ENCODE results near the gene RAI1.

RAI1 gene

DNA sequence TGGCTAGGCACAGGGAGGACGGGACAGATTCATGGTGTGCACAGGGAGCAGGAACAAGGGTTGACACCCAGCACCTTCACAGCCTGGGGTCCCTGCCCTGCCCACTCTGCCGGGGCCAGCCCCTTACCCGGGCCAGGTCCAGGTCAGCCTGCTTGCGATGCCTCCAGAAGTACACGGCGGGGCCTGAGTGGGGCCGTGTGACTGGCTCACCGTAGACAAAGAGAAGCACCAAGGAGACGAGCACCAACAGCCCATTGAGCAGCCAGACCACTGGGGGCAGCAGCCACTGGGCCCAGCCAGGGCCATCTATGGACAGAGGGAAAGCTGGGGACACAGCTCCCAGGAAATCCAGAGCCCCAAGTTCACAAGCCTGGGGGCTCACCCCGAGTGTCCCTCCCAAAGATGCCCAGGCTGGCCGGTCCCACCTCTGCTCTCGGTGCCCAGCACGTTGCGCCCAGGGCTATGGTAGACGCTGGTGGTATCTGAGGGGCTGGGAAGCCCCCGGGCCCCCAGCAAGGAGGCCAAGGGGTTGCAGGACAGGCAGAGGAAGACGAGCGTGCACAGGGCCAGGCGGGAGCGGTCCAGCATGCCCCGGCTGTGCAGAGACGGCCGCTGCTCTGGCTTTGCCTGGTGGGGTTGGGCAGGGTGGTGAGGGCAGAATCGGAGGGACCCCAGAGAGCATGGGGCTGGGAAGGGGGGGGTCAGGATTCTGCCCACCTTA, 135.7 kb downstream of the RAI1 start:
- Mint-ChIP-seq H3K4me3 (no peak overlapping the region), H3K36me3 (ENCODE audit: low read depth) (peaks cover 96% of the 10 kb centered on the region)
- intact Hi-C loops (cut with micrococcal nuclease) = no loop called here

DNA sequence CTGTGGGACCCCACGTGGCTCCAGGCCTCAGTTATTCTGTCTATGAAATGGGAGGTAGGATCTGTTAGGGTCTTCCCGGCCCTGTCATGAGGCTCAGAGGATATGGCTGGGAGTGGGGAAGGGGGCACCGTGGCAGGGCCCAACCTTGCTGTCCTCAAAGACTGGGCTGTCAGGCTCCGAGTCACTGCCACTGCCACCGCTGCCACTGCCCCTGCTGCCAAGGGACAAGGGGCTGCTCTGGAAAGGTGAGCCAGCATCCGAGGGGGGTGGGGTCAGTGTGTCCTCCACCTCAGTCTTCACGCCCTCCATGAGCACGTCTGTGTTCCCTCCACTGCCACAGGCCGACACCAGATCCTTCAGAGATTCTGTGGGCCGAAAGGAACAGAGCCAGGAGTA, 136.3 kb downstream of the RAI1 start:
- Mint-ChIP-seq H3K4me3 (no peak overlapping the region), H3K4me1 (ENCODE audit: low read depth) (peaks cover 58% of the 10 kb centered on the region), H3K27ac (no peak overlapping the region), H3K36me3 (ENCODE audit: low read depth) (peaks cover 96% of the 10 kb centered on the region), H3K27me3 (no peaks in the 10 kb centered on the region), H3K9me3 (no peaks in the 10 kb centered on the region)
- intact Hi-C loops (cut with micrococcal nuclease) = no loop called here

More for the DNA sequence above, 135.7 kb downstream of the RAI1 start:
- H3K4me1 Mint-ChIP-seq (ENCODE audit: low read depth) = peaks cover 52% of the 10 kb centered on the region
- H3K27ac Mint-ChIP-seq = no peak overlapping the region
- no peaks in the 10 kb centered on the region for H3K27me3 Mint-ChIP-seq
- no peaks in the 10 kb centered on the region for H3K9me3 Mint-ChIP-seq

DNA sequence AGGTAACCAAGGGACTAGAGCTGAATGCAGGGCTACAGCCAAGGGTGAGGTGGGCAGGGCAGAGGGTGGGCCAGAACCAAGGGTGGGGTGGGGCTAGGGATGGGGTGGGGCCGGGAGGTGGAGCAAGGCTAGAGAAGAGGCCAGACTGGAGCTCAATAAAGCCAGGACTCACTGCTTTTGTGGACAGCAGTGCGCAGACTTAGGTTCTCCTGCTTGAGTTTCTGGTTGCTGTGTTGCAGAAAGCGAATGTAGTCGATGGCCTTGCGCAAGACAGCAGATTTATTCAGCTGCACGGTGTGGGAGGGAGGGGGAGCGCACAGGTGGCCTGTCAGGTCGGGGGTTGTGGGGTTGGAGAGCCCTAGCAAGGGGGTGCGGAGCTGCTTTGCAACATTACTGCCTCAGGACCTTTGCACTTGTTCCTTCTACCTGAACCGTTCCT, 136.8 kb downstream of the RAI1 start:
- H3K4me1 Mint-ChIP-seq (ENCODE audit: low read depth) = peaks cover 63% of the 10 kb centered on the region
- H3K27me3 Mint-ChIP-seq = no peaks in the 10 kb centered on the region
- intact Hi-C loops (cut with micrococcal nuclease) = no loop called here
- H3K4me3 Mint-ChIP-seq = no peak overlapping the region
- peaks cover 94% of the 10 kb centered on the region for H3K36me3 Mint-ChIP-seq (ENCODE audit: low read depth)
- no peaks in the 10 kb centered on the region for H3K9me3 Mint-ChIP-seq
- H3K27ac Mint-ChIP-seq = peak overlapping the region; percentile 47

DNA sequence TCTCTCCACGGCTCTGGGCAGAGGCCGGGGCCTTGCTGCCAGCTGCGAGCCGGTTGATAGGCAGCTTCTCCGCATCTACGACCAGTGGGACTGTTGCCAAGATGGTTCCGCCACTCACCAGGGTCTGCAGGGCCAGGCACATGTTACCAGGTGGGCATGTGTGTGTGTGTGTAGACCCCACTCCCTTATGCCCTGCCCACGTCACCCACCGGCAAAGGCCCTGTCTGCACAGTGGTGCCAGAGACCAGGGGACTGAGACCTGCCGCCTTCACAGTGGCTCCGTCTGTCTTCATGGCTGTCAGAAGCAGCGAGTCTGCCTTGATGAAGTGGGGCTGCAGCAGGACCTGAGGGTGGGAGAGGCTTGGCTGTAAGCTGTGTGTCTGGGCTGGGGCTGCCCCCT, 137.9 kb downstream of the RAI1 start:
- Mint-ChIP-seq H3K4me3 (no peak overlapping the region), H3K27ac (no peak overlapping the region), H3K9me3 (no peaks in the 10 kb centered on the region), H3K27me3 (no peaks in the 10 kb centered on the region), H3K36me3 (ENCODE audit: low read depth) (peaks cover 84% of the 10 kb centered on the region), H3K4me1 (ENCODE audit: low read depth) (peaks cover 67% of the 10 kb centered on the region)
- intact Hi-C loops (cut with micrococcal nuclease) = no loop called here

DNA sequence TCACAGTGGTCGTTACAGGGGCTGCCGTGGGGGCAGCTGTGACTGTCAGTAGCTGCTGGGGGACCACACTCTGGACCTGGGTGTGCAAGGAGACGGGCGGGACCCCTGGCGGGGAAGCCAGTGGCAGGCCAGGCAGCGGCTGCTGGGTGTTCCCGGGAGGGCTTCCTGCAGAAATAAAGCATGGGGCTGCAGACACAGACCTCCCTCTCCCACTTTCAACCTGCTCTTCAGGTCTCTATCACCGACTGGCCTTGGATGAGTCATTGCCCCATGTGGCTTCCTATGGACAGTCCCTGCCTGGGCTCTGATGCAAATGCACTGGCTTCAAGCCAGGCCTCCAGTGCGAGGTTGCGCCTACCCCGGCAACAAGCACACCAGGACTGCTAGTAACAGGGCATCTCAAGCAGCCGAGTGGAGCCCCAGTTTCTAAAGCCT, 138.3 kb downstream of the RAI1 start:
- Mint-ChIP-seq H3K36me3 (ENCODE audit: low read depth) (peaks cover 79% of the 10 kb centered on the region), H3K4me3 (no peak overlapping the region), H3K9me3 (no peaks in the 10 kb centered on the region), H3K27ac (no peak overlapping the region), H3K27me3 (no peaks in the 10 kb centered on the region), H3K4me1 (ENCODE audit: low read depth) (peaks cover 72% of the 10 kb centered on the region)
- intact Hi-C loops (cut with micrococcal nuclease) = no loop called here

DNA sequence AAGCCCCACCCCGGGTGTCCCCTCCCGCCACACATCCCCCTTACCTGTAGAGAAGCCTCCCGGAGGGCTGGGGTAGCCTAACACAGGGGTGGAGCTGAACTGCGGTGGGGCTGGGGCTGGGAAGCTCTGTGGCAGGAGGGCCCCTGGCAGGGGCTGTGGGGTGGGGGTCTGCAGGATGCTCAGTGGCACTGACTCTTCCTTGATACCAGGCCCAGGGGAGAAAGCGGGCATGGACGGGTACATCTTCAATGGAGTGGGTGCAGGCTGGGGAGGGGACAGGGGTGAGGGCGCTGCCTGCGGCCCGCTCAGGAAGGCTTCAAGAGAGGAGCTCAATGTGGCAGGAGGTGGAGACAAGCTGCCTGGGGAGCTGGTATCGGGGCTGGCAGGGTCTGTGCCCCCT, 138.8 kb downstream of the RAI1 start:
- Mint-ChIP-seq H3K4me1 (ENCODE audit: low read depth) (peaks cover 76% of the 10 kb centered on the region), H3K4me3 (no peak overlapping the region), H3K27me3 (no peaks in the 10 kb centered on the region), H3K9me3 (no peaks in the 10 kb centered on the region), H3K36me3 (ENCODE audit: low read depth) (peaks cover 74% of the 10 kb centered on the region), H3K27ac (no peak overlapping the region)
- intact Hi-C loops (cut with micrococcal nuclease) = loop anchor here (10.0 kb wide), 2 partner anchors 135 to 215 kb away; partner anchors contain the start of genes ATPAF2, GID4 and RAI1

DNA sequence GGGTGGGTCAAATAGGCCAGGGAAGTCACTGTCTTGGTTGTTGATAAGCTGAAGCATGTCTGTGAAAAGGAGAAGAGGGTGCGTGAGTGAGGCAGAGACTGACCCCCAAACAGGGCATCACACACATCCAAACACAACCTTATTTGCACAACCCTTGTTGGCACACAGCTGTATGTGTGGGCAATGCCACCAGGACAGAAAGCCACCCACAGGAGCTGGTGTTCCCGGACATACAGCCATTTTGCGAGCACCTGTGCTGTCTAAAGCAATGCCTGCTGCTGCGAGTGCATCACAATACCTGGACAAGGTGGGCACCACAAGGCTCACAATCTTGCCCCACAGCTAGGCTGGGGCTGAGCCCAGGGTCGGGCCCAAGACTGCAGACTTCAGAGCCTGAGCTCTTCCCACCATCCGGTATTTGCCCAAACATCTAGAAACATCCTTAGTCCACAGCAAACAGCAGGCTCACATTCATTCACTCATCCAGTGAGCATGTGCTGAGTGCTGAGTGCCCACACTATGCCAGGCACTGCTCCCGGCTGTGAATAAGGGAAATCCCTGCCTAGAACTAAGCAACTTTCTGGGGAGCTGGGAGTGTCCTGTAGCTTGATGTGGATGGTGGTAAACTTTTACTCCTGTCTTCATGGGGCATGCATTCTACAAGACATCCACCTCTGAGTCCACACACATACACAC, 139.4 kb downstream of the RAI1 start:
- Mint-ChIP-seq H3K9me3 (no peaks in the 10 kb centered on the region), H3K4me3 (no peak overlapping the region), H3K27me3 (no peaks in the 10 kb centered on the region), H3K4me1 (ENCODE audit: low read depth) (peaks cover 80% of the 10 kb centered on the region), H3K27ac (no peak overlapping the region), H3K36me3 (ENCODE audit: low read depth) (peaks cover 69% of the 10 kb centered on the region)
- intact Hi-C loops (cut with micrococcal nuclease) = loop anchor here (10.0 kb wide), 2 partner anchors 136 to 214 kb away; partner anchors contain the start of genes ATPAF2, GID4 and RAI1

DNA sequence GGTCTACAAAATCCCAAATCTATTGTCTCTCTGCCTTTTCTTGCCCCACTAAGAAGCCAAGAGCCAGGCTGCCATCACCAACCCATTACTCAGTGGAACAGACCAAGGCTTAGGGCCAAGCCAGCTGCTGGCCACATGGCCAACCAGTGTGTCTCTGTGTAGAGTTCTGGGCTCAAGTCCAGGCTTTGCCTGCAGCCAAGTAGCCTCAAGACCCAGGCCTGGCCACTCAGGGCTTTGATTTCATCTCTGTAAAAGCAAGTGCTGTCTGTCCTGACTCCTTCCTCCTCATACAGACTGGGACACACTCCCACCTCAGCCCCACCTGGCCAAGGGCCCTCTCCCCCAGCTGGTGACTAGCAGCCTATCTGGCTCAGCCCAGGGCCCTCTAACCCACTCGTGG, 140.9 kb downstream of the RAI1 start:
- Mint-ChIP-seq H3K27me3 (no peaks in the 10 kb centered on the region), H3K36me3 (ENCODE audit: low read depth) (peaks cover 68% of the 10 kb centered on the region), H3K9me3 (no peaks in the 10 kb centered on the region), H3K27ac (peak overlapping the region; percentile 41), H3K4me3 (peak overlapping the region; percentile 60), H3K4me1 (ENCODE audit: low read depth) (peaks cover 84% of the 10 kb centered on the region)
- intact Hi-C loops (cut with micrococcal nuclease) = loop anchor here (10.0 kb wide), 2 partner anchors 137 to 213 kb away; partner anchors contain the start of genes ATPAF2, GID4 and RAI1

DNA sequence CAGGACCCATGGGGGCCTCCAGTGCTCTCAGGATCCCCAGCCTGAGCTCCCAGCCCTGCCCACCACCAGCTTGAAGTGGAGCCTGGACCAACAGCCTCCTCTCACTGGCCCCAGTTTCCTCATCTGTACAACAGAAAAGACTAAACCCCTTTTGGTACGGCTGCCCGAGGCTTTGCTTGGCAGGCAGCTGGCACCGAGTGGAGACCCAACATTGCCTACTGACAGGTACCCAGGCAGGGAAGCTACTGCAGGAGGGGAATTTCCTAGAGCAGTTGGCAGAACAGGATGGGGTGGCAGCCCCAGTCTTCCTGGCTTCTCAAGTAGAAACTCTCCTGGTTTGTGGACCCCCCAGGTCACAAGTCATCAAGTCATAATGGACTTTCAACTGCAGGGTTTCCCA, 141.4 kb downstream of the RAI1 start:
- no peaks in the 10 kb centered on the region for H3K9me3 Mint-ChIP-seq
- intact Hi-C loops (cut with micrococcal nuclease) = loop anchor here (10.0 kb wide), 2 partner anchors 138 to 212 kb away; partner anchors contain the start of genes ATPAF2, GID4 and RAI1
- H3K27me3 Mint-ChIP-seq = no peaks in the 10 kb centered on the region
- H3K27ac Mint-ChIP-seq = peak overlapping the region; percentile 41
- H3K36me3 Mint-ChIP-seq (ENCODE audit: low read depth) = peaks cover 68% of the 10 kb centered on the region
- peaks cover 87% of the 10 kb centered on the region for H3K4me1 Mint-ChIP-seq (ENCODE audit: low read depth)
- peak overlapping the region; percentile 60 for H3K4me3 Mint-ChIP-seq

DNA sequence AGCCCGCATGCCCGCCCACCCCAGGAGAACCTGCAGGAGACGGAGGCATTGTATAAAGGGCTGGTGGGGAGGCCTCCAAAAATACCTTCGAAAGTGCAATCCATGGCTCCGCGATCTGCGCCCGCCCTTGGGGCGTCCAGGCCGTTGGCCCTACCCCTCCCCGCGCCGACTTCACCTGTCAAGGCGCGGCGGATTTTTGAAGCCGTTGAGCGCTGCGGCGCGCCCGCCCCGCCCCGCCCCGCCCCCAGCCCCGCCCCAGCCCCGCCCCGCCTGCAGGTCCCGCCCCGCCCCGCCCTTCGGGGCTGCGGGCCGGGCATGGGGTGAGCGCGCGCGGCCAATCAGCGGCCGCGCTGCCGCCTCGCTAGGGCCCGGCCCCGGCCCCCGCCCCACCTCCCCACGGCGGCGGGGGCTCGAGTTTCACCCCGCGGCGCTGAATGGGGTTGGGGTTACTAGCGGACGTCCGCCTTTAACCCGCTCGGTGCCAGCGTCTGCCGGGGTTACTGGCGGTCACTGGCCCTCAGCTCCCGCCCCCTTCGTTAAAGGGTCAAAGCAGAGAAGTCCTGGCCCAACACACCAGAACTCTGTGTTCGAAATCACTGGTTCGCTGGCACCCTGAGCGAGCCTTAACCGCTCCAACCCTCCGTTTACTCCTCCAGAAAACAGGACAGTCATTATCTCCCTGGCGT, 142.3 kb downstream of the RAI1 start:
- intact Hi-C loops (cut with micrococcal nuclease) = loop anchor here (2.0 to 10.0 kb wide), 3 partner anchors 17 to 211 kb away; partner anchors contain the start of genes ATPAF2, GID4 and RAI1
- peak overlapping the region; percentile 74 for H3K27ac Mint-ChIP-seq
- H3K4me3 Mint-ChIP-seq = peak overlapping the region; percentile 67
- no peaks in the 10 kb centered on the region for H3K9me3 Mint-ChIP-seq
- H3K27me3 Mint-ChIP-seq = no peaks in the 10 kb centered on the region
- H3K36me3 Mint-ChIP-seq (ENCODE audit: low read depth) = peaks cover 68% of the 10 kb centered on the region
- peaks cover 91% of the 10 kb centered on the region for H3K4me1 Mint-ChIP-seq (ENCODE audit: low read depth)

DNA sequence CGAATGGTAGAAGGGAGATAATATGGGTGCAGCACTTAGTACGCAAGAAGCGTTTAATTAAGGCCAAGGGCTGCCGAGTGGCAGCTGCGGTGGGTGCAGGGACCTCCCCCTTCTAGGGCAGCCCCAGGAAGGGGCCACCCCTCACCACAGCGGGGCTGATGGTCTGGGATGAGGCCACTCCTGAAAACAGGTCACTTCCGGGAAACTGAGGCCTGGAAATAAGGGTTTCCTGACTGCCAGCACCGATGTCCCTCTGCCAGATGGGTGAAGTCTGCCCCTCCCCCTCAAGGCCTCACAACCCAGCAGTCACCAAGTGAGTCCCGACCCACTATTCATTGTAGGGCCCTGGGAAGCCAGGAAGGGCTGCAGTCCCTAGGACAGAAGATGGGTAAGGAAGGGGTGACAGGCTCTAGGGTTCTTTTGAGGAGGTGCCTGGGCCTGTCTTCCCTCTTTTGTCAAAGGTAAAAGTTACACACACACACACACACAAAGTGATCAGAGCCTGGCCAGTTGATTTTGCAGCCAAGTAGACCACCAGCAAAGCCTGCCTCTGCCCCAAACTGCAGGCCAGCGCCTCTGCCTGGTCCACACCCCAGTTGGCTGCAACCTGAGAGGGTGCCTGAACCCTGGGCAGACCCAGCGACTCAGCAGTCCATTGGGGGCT, 143.0 kb downstream of the RAI1 start:
- peaks cover 88% of the 10 kb centered on the region for H3K4me1 Mint-ChIP-seq (ENCODE audit: low read depth)
- H3K9me3 Mint-ChIP-seq = no peaks in the 10 kb centered on the region
- peak overlapping the region; percentile 67 for H3K4me3 Mint-ChIP-seq
- intact Hi-C loops (cut with micrococcal nuclease) = loop anchor here (2.0 to 10.0 kb wide), 3 partner anchors 17 to 211 kb away; partner anchors contain the start of genes ATPAF2, GID4 and RAI1
- H3K27ac Mint-ChIP-seq = peak overlapping the region; percentile 74
- H3K27me3 Mint-ChIP-seq = no peaks in the 10 kb centered on the region
- peaks cover 68% of the 10 kb centered on the region for H3K36me3 Mint-ChIP-seq (ENCODE audit: low read depth)

DNA sequence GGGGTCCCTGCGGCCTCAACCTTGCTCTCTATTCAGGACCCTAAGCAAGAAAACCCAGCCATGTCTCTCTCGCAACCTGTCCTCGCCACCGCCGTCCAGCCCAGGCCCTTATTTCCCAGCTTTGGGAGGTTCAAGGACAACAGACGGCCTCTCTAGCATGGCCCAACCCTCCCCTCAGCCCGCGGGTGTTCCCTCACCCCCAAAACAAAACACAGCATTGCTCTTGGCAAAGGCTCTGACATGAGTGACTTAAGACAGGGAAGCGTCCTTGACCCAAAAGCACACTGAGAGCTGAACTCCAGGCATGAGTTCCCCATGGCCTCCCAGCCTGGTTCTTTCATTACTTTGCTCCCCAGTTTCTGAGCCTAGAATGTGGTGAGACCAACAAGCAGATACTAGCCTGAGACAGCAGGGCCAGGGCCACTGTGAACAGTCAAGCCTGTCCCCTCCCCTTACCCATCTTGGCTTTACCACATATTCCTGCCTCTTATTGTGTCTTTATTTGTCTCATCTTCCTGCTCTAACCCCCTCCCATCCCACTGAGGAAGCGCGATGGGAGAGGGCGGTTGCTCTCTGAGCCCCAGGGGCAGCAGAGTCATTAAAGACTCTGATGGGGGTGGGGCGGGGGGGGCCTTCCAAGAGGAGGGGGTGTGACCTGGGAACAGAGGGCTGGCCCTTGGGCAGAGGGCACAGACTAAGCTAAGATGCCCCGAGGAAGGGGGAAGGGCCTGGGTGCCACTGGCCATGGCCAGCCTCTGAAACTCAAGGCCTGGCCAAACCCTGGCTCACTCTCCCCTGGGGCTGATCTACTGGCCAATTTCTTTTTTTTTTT, 143.7 kb downstream of the RAI1 start:
- Mint-ChIP-seq H3K27ac (peak overlapping the region; percentile 74), H3K9me3 (no peaks in the 10 kb centered on the region), H3K4me3 (peak overlapping the region; percentile 67), H3K27me3 (no peaks in the 10 kb centered on the region), H3K36me3 (ENCODE audit: low read depth) (peaks cover 68% of the 10 kb centered on the region), H3K4me1 (ENCODE audit: low read depth) (peaks cover 88% of the 10 kb centered on the region)
- intact Hi-C loops (cut with micrococcal nuclease) = loop anchor here (2.0 to 10.0 kb wide), 3 partner anchors 16 to 210 kb away; partner anchors contain the start of genes ATPAF2, GID4 and RAI1

All from dendritic cell treated with granulocyte-macrophage colony-stimulating factor and Interleukin-4, amounts not matched to agents 40 ng/mL and 50 ng/mL, for 4 days (primary cell).